Measurements from ENCODE around the gene LRCH3.
"Not testable (repeated sequence)": the region's sequence is repeated elsewhere in the genome, so short reads cannot be mapped to it uniquely, and the experiment has no call there.

LRCH3 gene

DNA sequence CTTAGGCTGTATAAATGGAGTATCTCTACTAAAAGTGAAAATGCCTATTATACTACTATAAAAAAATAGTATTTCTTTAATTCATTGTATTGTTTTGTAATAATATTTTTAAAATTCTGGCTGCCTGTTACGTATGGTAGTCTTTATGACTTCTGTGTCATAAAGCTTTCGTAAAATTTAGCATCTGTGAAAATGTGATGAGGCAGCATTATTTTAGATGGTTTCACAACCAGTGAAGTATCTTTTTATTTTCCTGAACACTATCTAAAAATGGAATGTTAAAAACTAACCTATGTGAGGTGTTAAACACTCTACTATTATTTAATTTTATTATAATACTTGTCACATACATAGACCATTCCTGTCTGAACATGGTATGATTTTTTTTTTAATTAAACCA lies 46.2 kb downstream of the LRCH3 start:
- DNase-seq, result no peak

GRCh38 chr3:197841789-197842188 lies 50.7 kb downstream of the LRCH3 start:
- no peak for DNase-seq

DNA sequence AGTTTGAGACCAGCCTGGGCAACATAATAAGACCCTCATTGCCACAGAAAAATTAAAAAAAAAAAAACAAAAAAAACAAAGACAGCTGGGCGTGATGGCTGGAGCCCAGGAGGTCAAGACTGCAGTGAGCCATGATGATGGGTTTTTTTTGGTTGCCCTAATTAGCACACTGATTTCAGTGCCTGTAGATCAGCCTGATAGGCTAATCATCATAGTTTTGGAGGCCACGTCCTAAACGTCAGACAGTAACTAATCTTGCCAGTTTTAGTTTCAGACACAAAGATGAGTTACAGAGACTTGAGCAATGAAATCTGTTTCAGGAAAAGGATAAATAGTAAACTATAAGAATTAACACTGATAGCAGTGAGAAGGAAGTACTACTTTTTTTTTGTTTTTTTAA lies 55.4 kb downstream of the LRCH3 start:
- DNase-seq, result no peak

- no peak for DNase-seq
Measured at GRCh38 chr3:197847866-197848401, 56.9 kb downstream of the LRCH3 start.

- DNase-seq, result no peak
Measured at GRCh38 chr3:197854596-197855343, 63.7 kb downstream of the LRCH3 start.

GRCh38 chr3:197855571-197855970 lies 64.5 kb downstream of the LRCH3 start:
- DNase-seq, result no peak

GRCh38 chr3:197856199-197856816 lies 65.3 kb downstream of the LRCH3 start:
- DNase-seq, result no peak

DNA sequence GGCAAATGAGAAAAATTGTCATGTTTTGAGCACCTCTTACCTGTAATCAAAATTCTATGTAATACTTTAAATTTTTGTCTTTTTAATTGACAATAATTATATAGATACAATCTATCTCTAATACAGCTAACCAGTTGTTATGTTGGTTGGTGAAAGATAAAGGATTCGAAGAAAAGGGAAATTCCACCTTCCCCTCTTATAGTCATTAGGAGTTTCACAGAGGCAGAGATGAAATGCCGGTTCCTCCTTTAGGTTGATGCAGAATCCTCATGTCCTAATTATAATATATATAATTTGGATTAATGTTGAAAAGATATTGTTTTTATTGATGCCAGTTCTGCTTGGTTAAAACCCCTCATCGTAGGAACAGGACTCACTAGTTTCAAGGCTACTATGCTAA lies 67.1 kb downstream of the LRCH3 start:
- no peak for DNase-seq

GRCh38 chr3:197858598-197858997 lies 67.5 kb downstream of the LRCH3 start:
- no peak for DNase-seq

DNA sequence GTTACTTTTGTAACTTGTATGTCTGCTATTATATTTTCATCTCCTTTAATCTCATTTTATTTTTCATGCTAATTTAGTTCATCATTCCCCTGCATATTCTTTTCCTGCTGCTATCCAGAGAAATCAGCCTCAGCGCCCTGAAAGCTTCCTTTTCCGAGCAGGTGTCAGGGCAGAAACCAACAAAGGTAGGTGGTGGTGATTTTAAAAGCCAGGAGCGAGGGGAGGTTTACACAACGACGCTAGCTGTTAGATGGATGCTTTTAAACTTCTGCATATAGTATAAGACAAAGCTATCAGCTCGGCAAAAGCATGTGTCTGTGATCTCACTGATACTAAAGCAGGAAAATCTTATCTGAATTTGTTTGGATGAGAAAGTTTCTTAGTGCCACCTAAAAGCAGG lies 75.0 kb downstream of the LRCH3 start:
- DNase-seq, result no peak

- DNase-seq, result no peak
Measured at GRCh38 chr3:197873329-197873728, 82.3 kb downstream of the LRCH3 start.

GRCh38 chr3:197874064-197874463 lies 83.0 kb downstream of the LRCH3 start:
- no peak for DNase-seq

GRCh38 chr3:197874653-197875052 lies 83.6 kb downstream of the LRCH3 start:
- no peak for DNase-seq

GRCh38 chr3:197877902-197878301 lies 86.8 kb downstream of the LRCH3 start:
- DNase-seq, result no peak

GRCh38 chr3:197878427-197878826 lies 87.4 kb downstream of the LRCH3 start:
- DNase-seq, result no peak

- DNase-seq, result no peak
Measured at GRCh38 chr3:197880491-197881269, 89.6 kb downstream of the LRCH3 start.

GRCh38 chr3:197881270-197881969 lies 90.4 kb downstream of the LRCH3 start:
- no peak for DNase-seq

DNA sequence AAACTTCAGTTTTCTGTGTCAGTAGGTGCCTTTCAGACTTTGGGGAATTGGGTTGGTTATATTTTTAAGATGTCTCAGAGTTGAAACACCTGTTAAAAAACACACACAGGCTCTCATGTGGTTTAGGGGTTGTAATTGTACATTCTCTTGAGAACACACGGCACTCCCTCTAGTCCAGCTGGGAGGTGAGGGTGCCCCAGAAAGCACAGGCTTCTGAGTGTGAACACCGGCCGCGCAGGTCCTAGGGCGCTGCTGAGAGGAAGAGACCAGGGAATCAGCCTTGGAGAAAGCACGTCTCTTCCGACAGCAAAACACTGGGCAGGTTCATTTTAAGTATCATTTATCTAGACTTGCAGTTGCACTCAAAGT lies 90.9 kb downstream of the LRCH3 start:
- no peak for DNase-seq

DNA sequence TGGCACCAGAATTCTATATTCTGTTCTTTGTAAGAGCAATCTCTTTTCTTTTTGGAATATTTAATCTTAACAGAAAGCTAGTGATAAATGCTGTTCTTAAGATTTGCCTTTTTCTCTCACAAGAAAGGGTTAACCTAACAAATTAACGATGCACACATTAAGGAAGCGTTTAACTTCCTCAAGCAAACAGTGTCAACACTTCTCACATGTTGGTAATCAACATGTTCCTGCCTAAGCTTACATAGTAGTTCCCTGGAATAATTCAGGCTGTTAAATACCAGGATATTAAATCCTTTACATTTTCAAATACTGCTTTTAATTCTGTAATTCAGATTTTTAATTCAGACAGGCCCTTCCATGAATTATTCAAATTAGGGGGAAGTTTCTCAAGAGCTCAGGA lies 91.5 kb downstream of the LRCH3 start:
- DNase-seq, result no peak

GRCh38 chr3:197883541-197883940 lies 92.5 kb downstream of the LRCH3 start:
- no peak for DNase-seq

GRCh38 chr3:197884330-197884729 lies 93.3 kb downstream of the LRCH3 start:
- not testable (repeated sequence) for DNase-seq

- DNase-seq, result not testable (repeated sequence)
Measured at GRCh38 chr3:197886052-197886451, 95.0 kb downstream of the LRCH3 start.

GRCh38 chr3:197887430-197888053 lies 96.5 kb downstream of the LRCH3 start:
- not testable (repeated sequence) for DNase-seq

All from NCI-H446 treated with DMSO at 0.1 percent for 48 hours (cell line).